Calu3 (cell line): Measurements from ENCODE around the gene CXXC1. TPM values are rescaled to one million over a fixed set of nuclear protein-coding genes. Genes with fewer than 3 reads are reported as not detected.

Experiments
- BruUV-seq: library from RNA; stranded (reverse); fragments of 400-500 nt; replicated peaks from 2 replicates; lab custom pipeline; 2021; lab: Mats Ljungman, UMichigan
- CTCF ChIA-PET: fragments of 300-600 bp; sonication (Branson Sonifier 250); formaldehyde crosslinking; loops from one replicate; lab custom pipeline; 2022; ENCODE audit warnings: antibody characterized with exemption; lab: Charles Lee
- DNase-seq: peaks from one replicate; pipeline ENCODE4 v3.0.0; 2022
- H3K27ac Mint-ChIP-seq: one replicate; pipeline ENCODE4 v1.8.0; 2022; ENCODE audit warnings: mixed read lengths; ENCODE audit not compliant: unreplicated experiment
- H3K27me3 Mint-ChIP-seq: one replicate; pipeline ENCODE4 v1.8.0; 2022; ENCODE audit warnings: mixed read lengths; ENCODE audit not compliant: unreplicated experiment
- H3K36me3 Mint-ChIP-seq: one replicate; pipeline ENCODE4 v1.8.0; 2022; ENCODE audit warnings: mild to moderate bottlenecking, moderate library complexity, mixed read lengths; ENCODE audit not compliant: insufficient read depth, unreplicated experiment
- H3K4me1 Mint-ChIP-seq: one replicate; pipeline ENCODE4 v1.8.0; 2022; ENCODE audit warnings: mild to moderate bottlenecking, low read depth, mixed read lengths; ENCODE audit not compliant: unreplicated experiment
- H3K4me3 Mint-ChIP-seq: one replicate; pipeline ENCODE4 v1.8.0; 2022; ENCODE audit warnings: mild to moderate bottlenecking, low read depth, moderate library complexity, mixed read lengths; ENCODE audit not compliant: unreplicated experiment
- H3K9me3 Mint-ChIP-seq: one replicate; pipeline ENCODE4 v1.8.0; 2022; ENCODE audit warnings: low read depth, mixed read lengths; ENCODE audit not compliant: unreplicated experiment
- CTCF ChIP-seq: fragments of 200-600 bp; IDR thresholded peaks from one replicate; pipeline ENCODE4 v1.8.0; 2022; ENCODE audit warnings: antibody characterized with exemption; ENCODE audit not compliant: unreplicated experiment
- intact Hi-C: fragments of 100-400 bp; cut with micrococcal nuclease; formaldehyde crosslinking; loops from one replicate; pipeline ENCODE4 v1.10.0; 2022; ENCODE audit not compliant: unreplicated experiment
- total RNA-seq: library from RNA; stranded (reverse); gene quantifications from 2 replicates; pipeline ENCODE4 v1.2.3, GENCODE V29; 2022

Gene CXXC1
- total RNA-seq, 1 experiment from 2014 or later = 75.1 TPM

- Mint-ChIP-seq H3K4me1 (peaks cover 20% of the 10 kb centered on the region), H3K27ac (peak overlapping the region; percentile 24), H3K27me3 (no peaks in the 10 kb centered on the region), H3K36me3 (peaks cover 41% of the 10 kb centered on the region), H3K9me3 (no peaks in the 10 kb centered on the region), H3K4me3 (peak overlapping the region; percentile 71)
- BruUV-seq = TSS peak; percentile 12
- peak; percentile 89 for TF ChIP-seq CTCF
- CTCF ChIA-PET = interaction anchor here (0.7 to 1.0 kb wide), 2 partner anchors 13 to 49 kb away, joined by 4 to 5 read pairs; partner anchors contain the start of gene MBD1
- DNase-seq = peak; percentile 93
- intact Hi-C loops = loop anchor here (5.0 kb wide), 1 partner anchor 51 kb away; no protein-coding TSS in a partner anchor
These were observed 19.3 kb downstream of the CXXC1 start for GRCh38 chr18:50268022-50268747.

GRCh38 chr18:50266248-50266704 is 21.2 kb downstream of the CXXC1 start, which contains the start of gene CFAP53:
TSS of gene CFAP53 (minus strand) at chr18:50266495. CDS start at chr18:50266404, 91 bp downstream.
- H3K4me1 Mint-ChIP-seq = peaks cover 20% of the 10 kb centered on the region
- DNase-seq = peak; percentile 92
- no TSS peak for BruUV-seq
- TF ChIP-seq CTCF = no peak
- no peaks in the 10 kb centered on the region for H3K9me3 Mint-ChIP-seq
- intact Hi-C loops = loop anchor here (5.0 kb wide), 1 partner anchor 49 kb away; no protein-coding TSS in a partner anchor
- H3K36me3 Mint-ChIP-seq = peaks cover 32% of the 10 kb centered on the region
- peak within 1 kb of the TSS; percentile 89 for H3K4me3 Mint-ChIP-seq
- CTCF ChIA-PET = interaction anchor here (1.0 to 1.2 kb wide), 3 partner anchors 15 to 91 kb away, joined by 3 to 6 read pairs (median 4); partner anchors contain the start of gene MBD1
- peak within 1 kb of the TSS; percentile 80 for H3K27ac Mint-ChIP-seq
- no peaks in the 10 kb centered on the region for H3K27me3 Mint-ChIP-seq

GRCh38 chr18:50262977-50263376 is 24.5 kb downstream of the CXXC1 start:
- DNase-seq = no peak
- CTCF ChIA-PET = no interaction called here
- intact Hi-C loops = no loop called here
- H3K36me3 Mint-ChIP-seq = peaks cover 23% of the 10 kb centered on the region
- H3K9me3 Mint-ChIP-seq = peaks cover 3% of the 10 kb centered on the region
- H3K27me3 Mint-ChIP-seq = no peaks in the 10 kb centered on the region
- no peak overlapping the region for H3K4me3 Mint-ChIP-seq
- H3K27ac Mint-ChIP-seq = no peak overlapping the region
- BruUV-seq = no TSS peak
- no peak for TF ChIP-seq CTCF
- peaks cover 17% of the 10 kb centered on the region for H3K4me1 Mint-ChIP-seq

- Mint-ChIP-seq H3K9me3 (no peaks in the 10 kb centered on the region), H3K27ac (no peak overlapping the region), H3K4me3 (no peak overlapping the region), H3K27me3 (no peaks in the 10 kb centered on the region), H3K4me1 (no peaks in the 10 kb centered on the region), H3K36me3 (no peaks in the 10 kb centered on the region)
- DNase-seq = no peak
- BruUV-seq = no TSS peak
- CTCF ChIA-PET = no interaction called here
- intact Hi-C loops = no loop called here
- TF ChIP-seq CTCF = no peak
These were observed 36.6 kb downstream of the CXXC1 start for GRCh38 chr18:50250935-50251334.
